UCSD-AML1 (cell line): ENCODE measurements around the gene BMERB1.
"Not testable (repeated sequence)": the region's sequence is repeated elsewhere in the genome, so short reads cannot be mapped to it uniquely, and the experiment has no call there.

Experiments used
- DNase-seq: peaks from one replicate; lab custom pipeline; 2025; ENCODE audit not compliant: unreplicated experiment; lab: John Stamatoyannopoulos, UW

Gene BMERB1

DNA sequence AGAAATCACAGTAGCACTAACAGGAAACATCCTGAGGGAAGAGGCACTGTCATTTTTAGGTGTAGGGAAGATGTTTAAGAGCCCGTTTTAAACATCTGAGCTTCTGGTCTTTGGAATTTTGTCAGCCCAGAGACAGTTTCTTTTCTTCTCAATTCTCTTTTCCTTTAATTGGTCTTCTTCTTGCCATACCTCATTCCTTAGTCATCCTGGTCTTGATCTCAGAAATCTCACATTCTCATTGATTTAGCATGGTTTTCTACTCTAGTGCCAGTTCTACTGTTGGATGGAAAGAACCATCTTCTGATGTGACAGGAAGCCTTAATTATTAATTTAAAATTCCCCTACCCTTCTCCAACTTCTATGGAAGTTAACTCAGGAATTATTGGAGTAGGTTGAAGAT lies 25.4 kb downstream of the BMERB1 start:
- DNase-seq, result no peak

DNA sequence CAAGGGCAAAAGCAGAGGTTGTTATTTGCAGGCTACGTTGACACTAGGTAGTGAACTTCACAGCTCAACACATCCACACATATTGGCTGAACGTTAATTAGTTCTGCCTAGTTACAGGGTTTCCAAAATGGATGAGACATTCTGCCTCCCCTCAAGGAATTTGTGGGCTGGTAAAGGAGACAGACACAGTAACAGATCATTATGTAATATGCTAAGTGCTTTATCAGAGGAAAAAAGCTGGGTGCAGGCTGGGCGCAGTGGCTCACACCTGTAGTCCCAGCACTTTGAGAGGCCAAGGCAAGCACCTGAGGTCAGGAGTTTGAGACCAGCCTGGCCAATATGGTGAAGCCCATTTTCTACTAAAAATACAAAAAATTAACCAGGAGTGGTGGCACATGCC lies 26.2 kb downstream of the BMERB1 start:
- DNase-seq, result no peak

DNA sequence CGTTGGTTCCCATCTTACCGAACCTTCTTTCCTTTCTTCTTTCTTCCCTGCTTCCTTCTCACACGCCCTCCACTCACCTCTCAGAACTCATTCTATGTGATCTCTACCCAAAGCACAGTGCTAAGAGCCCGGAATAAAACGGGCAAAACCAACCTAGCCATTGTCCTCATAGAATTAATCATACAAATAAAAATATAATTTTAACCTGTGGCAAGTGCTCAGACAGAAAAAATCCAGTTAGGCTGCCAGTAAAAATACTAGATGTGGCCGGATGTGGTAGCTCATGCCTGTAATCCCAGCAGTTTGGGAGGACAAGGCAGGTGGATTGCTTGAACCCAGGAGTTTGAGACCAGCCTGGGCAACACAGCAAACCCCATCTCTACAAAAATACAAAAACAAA lies 27.0 kb downstream of the BMERB1 start:
- no peak for DNase-seq

DNA sequence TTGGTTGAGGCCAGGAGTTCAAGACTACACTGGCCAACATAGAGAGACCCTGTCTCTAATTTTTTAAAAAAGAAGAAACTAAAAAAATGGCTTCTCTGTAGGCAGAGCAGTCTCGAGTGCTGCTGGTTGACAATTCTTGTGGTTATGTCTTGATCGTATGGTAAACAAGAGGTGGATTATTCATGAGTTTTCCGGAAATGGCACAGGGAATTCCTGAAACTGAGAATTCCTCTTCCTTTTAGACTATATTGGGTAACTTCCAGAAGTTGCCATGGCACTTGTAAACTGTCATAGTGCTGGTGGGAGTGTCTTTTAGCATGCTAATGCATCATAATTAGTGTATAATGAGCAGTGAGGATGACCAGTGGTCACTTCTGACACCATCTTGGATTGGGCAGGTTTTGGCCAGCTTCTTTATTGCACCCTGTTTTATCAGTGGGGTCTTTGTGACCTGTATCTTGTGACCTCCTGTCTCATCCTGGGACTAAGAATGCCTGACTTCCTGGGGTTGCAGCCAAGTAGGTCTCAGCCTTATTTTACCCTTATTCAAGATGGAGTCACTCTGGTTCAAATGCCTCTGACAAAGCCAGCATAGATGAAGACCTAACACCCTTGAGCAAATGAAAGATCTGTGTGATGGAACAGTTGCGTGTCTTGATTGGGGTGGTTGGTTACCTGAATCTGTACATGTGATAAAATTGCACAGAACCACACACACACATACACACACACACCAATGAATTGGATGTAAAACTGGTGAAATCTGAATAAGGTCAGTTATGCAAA lies 30.2 kb downstream of the BMERB1 start:
- DNase-seq, result no peak

DNA sequence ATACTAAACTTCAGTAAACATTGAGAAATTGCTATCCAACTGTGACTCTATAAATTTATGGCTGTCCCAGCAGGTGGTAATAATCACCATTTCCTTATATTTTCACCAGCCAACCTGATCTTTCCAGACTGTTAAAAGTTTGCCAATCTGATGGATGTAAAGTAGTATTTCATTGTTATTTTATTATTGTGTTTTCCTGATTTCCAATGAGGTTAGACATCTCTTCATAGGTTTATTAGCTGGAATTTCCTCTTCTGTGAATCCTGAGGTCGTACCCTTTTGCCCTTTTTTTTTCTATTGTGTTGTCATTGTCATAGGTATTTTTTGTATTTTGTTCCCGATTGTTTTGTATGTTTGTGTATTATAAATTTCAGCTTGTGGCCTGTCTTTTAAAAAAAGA lies 31.7 kb downstream of the BMERB1 start:
- DNase-seq, result no peak

DNA sequence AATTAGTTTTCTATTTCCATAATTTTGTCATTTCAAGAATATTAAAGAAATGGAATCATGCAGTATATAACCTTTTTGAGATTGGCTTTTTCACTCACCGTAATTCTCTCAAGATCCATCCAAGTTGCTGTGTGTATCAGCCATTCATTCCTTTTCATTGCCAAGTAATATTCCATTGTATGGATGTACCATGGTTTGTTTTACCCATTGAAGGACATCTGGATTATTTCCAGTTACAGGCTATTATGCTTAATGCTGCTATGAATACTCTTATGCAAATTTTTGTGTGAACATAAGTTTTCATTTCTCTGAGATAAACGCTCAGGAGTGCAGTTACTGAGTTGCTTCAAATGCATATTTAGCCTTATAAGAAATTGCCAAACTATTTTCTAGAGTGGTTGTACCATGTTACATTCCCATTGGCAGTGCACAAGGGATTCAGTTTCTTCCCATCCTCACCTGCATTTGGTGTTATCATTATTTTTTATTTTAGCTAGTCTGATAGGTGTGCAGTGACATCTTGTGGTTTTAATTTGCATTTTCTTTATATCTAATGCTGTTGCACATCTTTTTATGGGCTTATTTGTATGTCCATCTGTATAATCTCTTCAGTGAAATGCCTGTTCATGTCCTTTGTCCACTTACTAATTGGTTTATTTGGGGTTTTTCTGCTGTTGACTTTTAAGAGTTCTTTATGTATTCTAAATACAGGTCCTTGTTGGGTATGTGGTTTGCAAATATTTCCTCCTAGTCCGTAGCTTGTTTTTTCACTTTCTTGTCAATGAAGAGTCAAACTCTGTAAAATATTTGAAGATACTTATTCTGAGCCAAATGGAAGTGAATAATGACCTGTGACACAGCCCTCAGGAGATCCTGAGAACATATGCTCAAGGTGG lies 32.7 kb downstream of the BMERB1 start:
- no peak for DNase-seq

DNA sequence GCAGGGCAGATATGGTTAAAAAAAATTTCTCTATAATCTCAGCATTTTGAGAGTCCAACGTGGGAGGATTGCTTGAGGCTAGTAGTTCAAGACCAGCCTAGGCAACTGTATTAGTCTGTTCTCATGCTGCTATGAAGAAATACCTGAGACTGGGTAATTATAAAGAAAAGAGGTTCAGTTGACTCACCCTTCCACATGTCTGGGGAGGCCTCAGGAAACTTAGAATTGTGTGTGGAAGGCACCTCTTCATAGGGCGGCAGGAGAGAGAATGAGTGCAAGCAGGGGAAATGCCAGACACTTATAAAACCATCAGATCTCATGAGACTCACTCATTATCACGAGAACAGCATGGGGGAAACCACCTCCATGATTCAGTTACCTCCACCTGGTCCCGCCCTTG lies 42.6 kb downstream of the BMERB1 start:
- not testable (repeated sequence) for DNase-seq

DNA sequence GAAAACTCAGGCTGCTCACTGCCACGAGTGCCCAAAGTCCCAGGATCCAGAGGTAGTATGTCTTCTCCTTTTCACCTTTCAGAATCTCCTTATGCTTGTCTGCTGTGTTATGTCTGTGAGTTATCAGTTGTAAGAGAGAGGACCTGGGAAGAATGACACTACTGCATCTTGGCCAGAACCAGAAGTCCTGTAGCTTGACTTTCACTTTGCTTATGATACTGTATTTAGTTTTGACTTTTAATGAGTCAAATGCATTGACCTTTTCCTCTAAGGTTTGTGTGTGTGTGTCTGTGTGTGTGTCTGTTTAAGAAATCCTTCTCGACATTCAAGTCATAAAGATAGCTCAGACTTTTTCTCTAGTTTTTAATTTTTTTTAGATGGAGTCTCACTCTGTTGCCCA lies 43.4 kb downstream of the BMERB1 start:
- DNase-seq, result no peak

DNA sequence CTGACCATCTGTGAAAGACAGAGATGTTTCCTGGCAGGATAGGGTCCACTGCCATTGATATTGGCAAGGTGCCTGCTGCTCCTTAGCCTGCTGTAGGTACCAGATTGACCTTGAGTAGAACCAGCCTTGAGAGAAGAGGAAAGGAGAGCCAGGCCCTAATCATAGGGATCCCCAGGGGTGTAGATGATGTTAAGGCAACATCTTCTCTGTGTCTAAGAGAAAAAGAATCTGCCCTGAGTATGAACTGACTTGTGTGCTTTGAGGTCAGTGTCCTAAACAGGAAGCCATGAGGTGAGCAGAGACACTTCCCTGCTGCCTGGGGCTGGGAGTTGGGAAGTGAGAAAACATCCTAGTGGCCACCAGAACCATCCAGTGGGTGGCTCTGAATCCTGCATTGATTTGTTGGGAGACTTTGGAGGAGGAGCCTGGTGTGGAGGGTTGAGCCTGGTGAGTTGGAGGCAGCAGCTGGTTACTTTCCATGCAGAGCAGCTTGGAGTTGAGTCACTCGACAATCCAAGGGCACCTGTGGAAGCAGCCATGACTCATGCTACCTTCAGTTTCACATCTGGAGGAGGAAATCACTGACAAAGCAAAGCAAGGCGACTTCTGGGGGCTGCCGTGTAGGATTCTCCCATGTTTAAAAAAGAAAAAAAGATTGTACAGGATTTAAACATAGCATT lies 47.8 kb downstream of the BMERB1 start:
- DNase-seq, result no peak

DNA sequence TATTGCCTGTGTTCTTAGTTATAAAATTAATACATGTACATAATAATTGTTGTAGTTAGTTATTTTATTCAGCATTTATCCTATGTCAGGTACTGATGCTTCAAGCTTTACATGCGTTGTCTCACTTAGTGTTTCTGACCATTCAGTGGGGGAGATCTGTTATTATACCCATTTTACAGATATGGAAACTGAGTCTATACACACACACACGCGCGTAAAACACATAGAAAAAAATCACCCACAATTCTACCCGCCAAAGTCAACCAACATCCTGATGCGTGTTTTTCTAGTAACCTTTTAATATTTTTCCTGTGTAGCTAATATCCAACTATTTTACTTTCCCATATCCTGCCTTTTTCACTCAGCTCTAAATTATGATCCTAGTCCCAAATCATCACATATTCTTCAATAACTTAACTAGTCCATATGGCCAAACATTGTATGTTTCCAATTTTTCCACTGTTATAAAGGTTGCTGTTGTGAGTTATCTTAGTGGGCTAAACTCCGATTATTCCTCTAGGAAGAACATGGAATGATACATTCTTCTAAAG lies 48.4 kb downstream of the BMERB1 start:
- no peak for DNase-seq

DNA sequence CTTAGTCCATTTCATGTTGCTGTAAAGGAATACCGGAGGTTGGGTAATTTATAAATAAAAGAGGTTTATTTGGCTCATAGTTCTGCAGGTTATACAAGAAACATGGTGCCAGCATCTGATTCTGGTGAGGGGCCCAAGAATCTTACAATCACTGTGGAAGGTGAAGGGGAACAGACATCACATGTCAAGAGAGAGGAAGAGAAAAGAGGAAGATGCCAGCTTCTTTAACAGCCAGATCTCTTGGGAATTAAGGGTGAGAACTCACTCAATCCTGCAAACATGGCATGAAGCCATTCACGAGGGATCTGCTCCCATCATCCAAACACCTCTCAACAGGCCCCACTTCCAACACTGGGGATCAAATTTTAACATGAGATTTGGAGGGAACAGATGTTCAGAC lies 49.5 kb downstream of the BMERB1 start:
- no peak for DNase-seq

DNA sequence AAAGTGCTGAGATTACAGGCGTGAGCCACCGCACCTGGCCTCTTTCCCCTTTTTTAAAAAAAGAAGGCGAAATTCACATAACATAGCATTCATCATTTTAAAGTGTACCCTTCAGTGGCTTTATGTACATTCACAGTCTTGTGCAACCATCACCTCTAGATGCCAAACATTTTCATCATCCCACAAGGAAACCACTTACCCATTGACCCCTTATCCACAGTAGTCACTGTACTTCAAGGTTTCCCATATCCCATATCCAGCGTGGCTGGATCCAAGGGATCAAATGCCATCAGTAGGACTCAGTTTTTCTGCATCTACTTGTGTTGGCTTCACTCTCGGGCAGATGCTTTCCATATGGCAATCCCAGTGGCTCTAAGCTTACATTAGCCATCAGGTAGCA lies 50.3 kb downstream of the BMERB1 start:
- DNase-seq, result no peak

DNA sequence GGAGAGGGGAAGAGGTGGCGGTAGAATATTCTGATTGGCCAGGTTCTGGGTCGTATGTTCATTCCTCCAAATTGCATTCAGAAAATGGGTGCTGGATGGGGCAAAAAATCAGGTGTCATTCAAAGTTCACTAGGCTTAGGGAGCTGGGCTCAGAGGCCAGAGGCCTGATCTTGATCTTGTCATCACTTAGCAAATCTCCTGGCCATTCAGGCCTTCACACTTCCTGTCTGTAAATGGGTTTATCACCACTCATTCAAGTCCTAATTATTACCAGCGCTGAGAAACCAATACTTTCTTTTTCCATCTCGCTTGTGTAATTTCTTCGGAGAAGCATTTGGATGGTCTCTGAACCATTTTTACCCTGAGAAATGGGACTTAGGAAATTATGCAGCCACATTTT lies 50.8 kb downstream of the BMERB1 start:
- no peak for DNase-seq

DNA sequence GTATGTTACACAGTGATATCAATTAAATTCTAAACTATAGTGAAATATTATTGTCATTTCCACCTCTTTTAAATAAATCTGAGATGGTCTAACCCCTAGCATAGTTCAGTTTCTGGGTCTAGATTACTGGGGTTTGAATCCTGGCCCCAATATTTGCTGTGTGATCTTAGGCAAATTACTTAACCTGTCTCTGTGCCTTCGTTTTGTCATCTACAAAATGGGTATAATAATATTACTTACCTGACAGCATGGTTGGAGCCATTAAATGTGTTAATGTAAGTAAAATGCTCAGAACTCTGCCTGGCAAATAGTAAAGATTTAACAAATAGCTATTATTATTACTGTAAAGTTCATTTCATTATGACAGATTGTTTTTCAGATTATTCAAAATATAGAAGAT lies 52.3 kb downstream of the BMERB1 start:
- DNase-seq, result no peak

DNA sequence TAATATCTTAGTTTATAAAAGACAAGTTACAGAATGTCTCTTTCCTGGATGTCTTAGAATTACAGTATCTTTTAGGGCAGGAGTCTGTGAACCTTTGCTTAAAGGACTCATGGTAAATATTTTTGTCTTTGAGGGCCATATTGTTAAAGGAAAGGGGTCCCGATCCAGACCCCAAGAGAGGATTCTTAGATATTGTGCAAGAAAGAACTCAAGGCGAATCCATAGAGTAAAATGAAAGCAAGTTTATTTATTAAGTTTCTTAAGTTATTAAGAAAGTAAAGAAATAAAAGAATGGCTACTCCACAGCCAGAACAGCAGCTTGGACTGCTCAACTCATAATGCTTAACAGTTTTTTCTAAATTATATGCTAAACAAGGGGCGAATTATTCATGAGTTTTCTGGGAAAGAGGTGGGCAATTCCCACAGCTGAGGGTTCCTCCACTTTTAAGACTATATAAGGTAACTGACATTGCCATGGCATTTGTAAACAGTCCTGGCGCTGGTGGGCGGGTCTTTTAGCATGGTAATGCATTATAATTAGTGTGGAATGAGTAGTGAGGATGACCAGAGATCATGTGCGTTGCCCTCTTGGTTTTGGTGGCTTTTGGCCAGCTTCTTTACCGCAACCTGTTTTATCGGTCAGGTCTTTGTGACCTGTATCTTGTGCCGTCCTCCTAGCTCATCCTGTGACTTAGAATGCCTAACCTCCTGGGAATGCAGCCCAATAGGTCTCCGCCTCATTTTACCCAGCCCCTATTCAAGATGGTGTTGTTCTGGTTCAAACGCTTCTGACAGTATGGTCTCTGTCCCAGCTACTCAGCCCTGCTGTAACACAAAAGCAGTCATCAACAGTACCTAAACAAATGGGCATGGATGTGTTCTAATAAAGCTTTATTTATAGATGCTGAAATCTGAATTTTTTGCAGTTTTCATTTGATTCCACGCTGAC lies 53.2 kb downstream of the BMERB1 start:
- DNase-seq, result no peak

DNA sequence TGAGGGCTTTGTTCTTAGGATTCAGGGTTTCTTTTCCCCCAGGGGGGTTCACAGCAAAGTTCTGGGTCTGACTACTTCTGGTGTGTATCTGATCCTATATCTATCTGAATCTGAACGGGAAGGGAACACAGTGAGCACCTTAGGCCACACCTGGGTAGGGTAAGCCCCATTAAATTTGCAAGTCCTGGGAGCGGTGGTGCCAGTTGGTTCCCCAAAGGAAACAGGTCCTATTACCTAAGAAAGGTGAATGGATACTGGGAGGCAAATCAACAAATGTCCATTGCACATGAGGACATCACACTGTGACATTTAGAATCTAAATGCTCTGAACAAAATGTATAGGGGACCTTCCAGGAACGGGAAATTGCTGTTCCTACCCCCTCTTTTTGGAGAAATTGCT lies 54.6 kb downstream of the BMERB1 start:
- no peak for DNase-seq

DNA sequence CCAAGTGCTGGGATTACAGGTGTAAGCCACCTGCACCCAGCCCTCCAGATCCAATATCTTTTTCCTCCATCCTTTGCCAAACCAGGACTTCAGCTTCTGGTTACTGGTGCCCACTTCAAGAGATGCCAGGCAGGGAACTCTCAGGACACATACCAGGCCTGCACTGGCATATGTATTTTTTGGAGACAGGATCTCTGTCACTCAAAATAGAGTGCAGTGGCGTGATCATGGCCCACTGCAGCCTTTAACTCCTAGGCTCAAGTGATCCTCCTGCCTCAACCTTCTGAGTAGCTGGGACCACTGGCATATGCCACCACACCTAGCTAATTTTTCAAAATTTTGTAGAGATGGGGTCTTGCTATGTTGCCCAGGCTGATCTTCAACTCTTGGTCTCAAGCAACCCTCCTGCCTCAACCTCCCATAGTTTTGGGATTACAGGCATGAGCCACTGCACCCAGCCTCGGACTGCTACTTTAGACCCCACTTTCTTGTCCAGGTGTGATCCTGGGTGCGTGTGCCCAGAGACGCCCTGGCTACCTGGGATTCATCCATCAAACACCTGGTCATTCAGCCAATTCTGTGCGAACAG lies 55.8 kb downstream of the BMERB1 start:
- no peak for DNase-seq

DNA sequence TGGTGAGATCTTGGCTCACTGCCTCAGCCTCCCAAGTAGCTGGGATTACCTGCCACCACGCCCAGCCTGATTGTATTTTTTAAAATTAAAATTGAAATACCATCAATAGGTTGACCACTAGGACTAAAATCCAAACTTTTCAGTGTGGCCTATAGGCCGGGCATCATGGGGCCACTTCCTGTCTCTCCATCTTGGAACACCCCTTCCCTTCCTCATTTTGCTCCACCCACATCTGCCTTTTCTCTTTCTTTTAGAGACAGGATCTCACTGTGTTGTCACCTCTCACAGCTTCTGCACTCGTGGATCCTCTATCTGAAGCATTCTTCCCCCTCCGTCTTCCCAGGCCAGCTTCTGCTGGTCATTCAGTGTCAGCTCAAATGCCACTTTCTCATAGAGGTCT lies 57.0 kb downstream of the BMERB1 start:
- DNase-seq, result no peak

DNA sequence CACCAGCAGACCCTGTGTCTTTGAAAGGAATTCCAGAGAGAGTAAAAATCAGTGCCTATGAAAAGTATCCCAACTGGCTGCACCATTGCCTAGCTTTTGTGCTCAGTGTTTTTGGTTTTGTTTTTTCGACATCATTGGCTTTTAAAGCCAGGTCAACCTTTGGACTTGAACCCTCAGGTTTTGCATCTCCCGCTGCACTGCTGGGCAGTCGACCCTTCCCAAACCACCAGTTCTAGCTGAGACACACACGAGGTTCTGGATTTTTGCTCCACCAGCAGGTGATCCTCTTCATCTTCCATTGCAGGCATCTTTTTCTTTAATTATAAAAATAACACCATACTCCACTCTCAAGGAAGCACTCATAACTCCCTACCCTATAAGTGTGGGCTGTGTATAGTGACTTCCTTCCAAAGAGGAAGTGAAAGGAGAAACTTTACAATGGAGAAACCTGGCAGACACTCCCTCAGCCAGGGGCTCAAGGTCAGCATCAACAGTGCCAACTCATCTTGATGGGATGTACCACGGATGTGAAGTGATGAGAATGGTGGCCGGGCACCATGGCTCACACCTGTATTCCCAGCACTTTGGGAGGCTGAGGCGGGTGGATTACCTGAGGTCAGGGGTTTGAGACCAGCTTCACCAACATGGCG lies 57.8 kb downstream of the BMERB1 start:
- DNase-seq, result no peak
